ENCODE results near the gene LSM7. TPM values are rescaled to one million over a fixed set of nuclear protein-coding genes. Genes with fewer than 3 reads are reported as not detected.

The LSM7 gene
- total RNA-seq, 1 experiment from 2014 or later: 152 TPM

DNA sequence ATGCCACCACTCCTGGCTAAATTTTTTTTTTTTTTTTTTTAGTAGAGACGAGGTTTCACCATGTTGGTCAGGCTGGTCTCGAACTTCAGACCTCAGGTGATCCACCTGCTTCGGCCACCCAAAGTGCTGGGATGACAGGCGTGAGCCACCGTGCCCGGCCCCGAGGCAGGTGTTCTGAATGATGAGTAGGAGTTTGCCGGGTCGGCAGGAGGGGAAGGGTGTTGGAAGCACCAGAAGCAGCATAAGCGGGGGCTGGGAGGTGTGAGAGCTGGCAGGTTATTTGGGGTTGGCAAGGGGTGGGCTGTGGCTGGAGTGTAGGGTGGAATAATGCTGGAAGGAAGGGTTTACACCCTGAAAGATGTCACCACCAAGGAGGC, 1.9 kb upstream of the LSM7 start:
- ChIA-PET POLR2A (ENCODE audit: low non-redundant PET) (no interaction called here), CTCF (no interaction called here)
- Histone ChIP-seq H3K4me1 (ENCODE audit: insufficient read depth, low read length, poor library complexity, severe bottlenecking) (peaks cover 29% of the 10 kb centered on the region), H3K9me3 (ENCODE audit: low read depth, low read length, poor library complexity, severe bottlenecking) (no peaks in the 10 kb centered on the region), H3K27me3 (replicated peaks; ENCODE audit: insufficient read depth, low read depth, low read length, poor library complexity) (no peaks in the 10 kb centered on the region), H3K27ac (ENCODE audit: low read depth, low read length, poor library complexity, severe bottlenecking) (no peak overlapping the region), H3K4me3 (ENCODE audit: low read depth, low read length, poor library complexity, severe bottlenecking) (no peak overlapping the region), H3K36me3 (ENCODE audit: insufficient read depth, low read length, poor library complexity, severe bottlenecking) (no peaks in the 10 kb centered on the region)
- no peak for DNase-seq (ENCODE audit: low spot score)
- no TSS peak for BruUV-seq (replicated peaks)
- intact Hi-C loops (cut with micrococcal nuclease; ENCODE audit: unreplicated experiment): no loop called here
- no peak for TF ChIP-seq EZH2 (IDR thresholded peaks at IDR 0.05; ENCODE audit: borderline replicate concordance, low read depth, low read length, poor library complexity, severe bottlenecking)
- TF ChIP-seq, protein P1, sequence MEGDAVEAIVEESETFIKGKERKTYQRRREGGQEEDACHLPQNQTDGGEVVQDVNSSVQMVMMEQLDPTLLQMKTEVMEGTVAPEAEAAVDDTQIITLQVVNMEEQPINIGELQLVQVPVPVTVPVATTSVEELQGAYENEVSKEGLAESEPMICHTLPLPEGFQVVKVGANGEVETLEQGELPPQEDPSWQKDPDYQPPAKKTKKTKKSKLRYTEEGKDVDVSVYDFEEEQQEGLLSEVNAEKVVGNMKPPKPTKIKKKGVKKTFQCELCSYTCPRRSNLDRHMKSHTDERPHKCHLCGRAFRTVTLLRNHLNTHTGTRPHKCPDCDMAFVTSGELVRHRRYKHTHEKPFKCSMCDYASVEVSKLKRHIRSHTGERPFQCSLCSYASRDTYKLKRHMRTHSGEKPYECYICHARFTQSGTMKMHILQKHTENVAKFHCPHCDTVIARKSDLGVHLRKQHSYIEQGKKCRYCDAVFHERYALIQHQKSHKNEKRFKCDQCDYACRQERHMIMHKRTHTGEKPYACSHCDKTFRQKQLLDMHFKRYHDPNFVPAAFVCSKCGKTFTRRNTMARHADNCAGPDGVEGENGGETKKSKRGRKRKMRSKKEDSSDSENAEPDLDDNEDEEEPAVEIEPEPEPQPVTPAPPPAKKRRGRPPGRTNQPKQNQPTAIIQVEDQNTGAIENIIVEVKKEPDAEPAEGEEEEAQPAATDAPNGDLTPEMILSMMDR (conservative IDR thresholded peaks at IDR 0.05; ENCODE audit: low read depth, low read length): no peak

DNA sequence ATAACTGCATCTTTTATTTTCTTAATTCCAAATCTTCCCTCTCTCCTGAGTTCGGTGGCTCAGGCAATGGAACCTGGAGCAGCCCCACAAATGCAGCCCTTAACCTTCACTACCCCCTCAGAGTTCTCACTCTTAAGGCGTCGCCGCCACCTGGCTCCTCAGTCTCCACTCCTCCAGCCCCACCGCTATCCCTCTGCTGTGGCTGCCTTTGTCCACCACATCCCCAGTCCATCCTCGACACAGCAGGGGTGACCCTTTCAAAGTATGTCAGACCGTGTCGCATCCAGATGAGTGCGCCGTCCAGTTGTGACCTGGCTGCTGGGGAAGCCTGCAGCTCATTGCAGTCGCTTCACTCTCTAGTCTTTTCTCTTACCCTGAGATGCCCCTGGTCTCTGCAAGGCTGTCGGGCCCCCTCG, 1.1 kb upstream of the LSM7 start:
- BruUV-seq (replicated peaks): TSS peak; percentile 56
- POLR2A ChIA-PET (ENCODE audit: low non-redundant PET): interaction anchor here (0.6 kb wide), 1 partner anchor 54 kb away, joined by 5 read pairs; no protein-coding TSS in a partner anchor

DNA sequence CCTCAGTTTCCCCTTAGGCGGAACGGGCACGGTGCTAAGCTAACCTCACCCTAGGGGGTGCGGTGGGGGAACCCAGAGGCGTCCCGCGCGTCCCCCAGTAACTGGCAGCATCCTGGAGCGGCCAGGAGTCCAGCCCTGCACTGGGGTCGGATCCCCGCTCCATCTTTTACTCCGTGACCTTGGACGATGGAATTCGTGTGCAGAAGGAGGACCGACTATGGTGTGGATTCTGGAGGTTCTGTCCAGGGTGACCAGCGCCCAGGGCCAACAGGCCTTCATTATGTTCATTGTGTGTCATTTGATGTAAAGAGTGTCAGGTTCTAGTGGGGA, 728 bp upstream of the LSM7 start:
- TF ChIP-seq, protein P1 (conservative IDR thresholded peaks at IDR 0.05; ENCODE audit: low read depth, low read length): no peak
- TF ChIP-seq EZH2 (IDR thresholded peaks at IDR 0.05; ENCODE audit: borderline replicate concordance, low read depth, low read length, poor library complexity, severe bottlenecking): no peak
- Histone ChIP-seq H3K27ac (ENCODE audit: low read depth, low read length, poor library complexity, severe bottlenecking) (peak overlapping the region; percentile 85), H3K4me1 (ENCODE audit: insufficient read depth, low read length, poor library complexity, severe bottlenecking) (peaks cover 29% of the 10 kb centered on the region), H3K4me3 (ENCODE audit: low read depth, low read length, poor library complexity, severe bottlenecking) (peak overlapping the region; percentile 99), H3K36me3 (ENCODE audit: insufficient read depth, low read length, poor library complexity, severe bottlenecking) (no peaks in the 10 kb centered on the region), H3K9me3 (ENCODE audit: low read depth, low read length, poor library complexity, severe bottlenecking) (no peaks in the 10 kb centered on the region), H3K27me3 (replicated peaks; ENCODE audit: insufficient read depth, low read depth, low read length, poor library complexity) (no peaks in the 10 kb centered on the region)
- ChIA-PET POLR2A (ENCODE audit: low non-redundant PET) (interaction anchor here (0.6 kb wide), 1 partner anchor 55 kb away, joined by 5 read pairs; no protein-coding TSS in a partner anchor), CTCF (no interaction called here)
- no peak for DNase-seq (ENCODE audit: low spot score)
- no TSS peak for BruUV-seq (replicated peaks)
- intact Hi-C loops (cut with micrococcal nuclease; ENCODE audit: unreplicated experiment): loop anchor here (5.0 kb wide), 1 partner anchor 58 kb away; no protein-coding TSS in a partner anchor

More for the DNA sequence above, 1.1 kb upstream of the LSM7 start:
- Histone ChIP-seq H3K36me3 (ENCODE audit: insufficient read depth, low read length, poor library complexity, severe bottlenecking) (no peaks in the 10 kb centered on the region), H3K4me3 (ENCODE audit: low read depth, low read length, poor library complexity, severe bottlenecking) (peak overlapping the region; percentile 99), H3K9me3 (ENCODE audit: low read depth, low read length, poor library complexity, severe bottlenecking) (no peaks in the 10 kb centered on the region), H3K27me3 (replicated peaks; ENCODE audit: insufficient read depth, low read depth, low read length, poor library complexity) (no peaks in the 10 kb centered on the region), H3K27ac (ENCODE audit: low read depth, low read length, poor library complexity, severe bottlenecking) (peak overlapping the region; percentile 85), H3K4me1 (ENCODE audit: insufficient read depth, low read length, poor library complexity, severe bottlenecking) (peaks cover 29% of the 10 kb centered on the region)
- TF ChIP-seq, protein P1 (conservative IDR thresholded peaks at IDR 0.05; ENCODE audit: low read depth, low read length): no peak
- no peak for TF ChIP-seq EZH2 (IDR thresholded peaks at IDR 0.05; ENCODE audit: borderline replicate concordance, low read depth, low read length, poor library complexity, severe bottlenecking)
- no peak for DNase-seq (ENCODE audit: low spot score)
- CTCF ChIA-PET: no interaction called here
- intact Hi-C loops (cut with micrococcal nuclease; ENCODE audit: unreplicated experiment): loop anchor here (5.0 kb wide), 1 partner anchor 58 kb away; no protein-coding TSS in a partner anchor
